Measurements from ENCODE around the gene ZP3.
"Not testable (repeated sequence)": the region's sequence is repeated elsewhere in the genome, so short reads cannot be mapped to it uniquely, and the experiment has no call there.

Gene ZP3

GRCh38 chr7:76487969-76488368 lies 63.2 kb downstream of the ZP3 start:
- not testable (repeated sequence) for DNase-seq

Measured in activated gamma-delta T cell treated with Interleukin-2 at 50 U/mL for 16 hours (primary cell).